NT2/D1 (cell line): Measurements from ENCODE around the gene RALB.
"Not testable (repeated sequence)": the region's sequence is repeated elsewhere in the genome, so short reads cannot be mapped to it uniquely, and the experiment has no call there.

Experiments used
- DNase-seq: peaks from one replicate; pipeline ENCODE4 v3.0.0-alpha.2; 2011; ENCODE audit warnings: low read depth, low spot score
- H3K27me3 ChIP-seq: 2 replicates; pipeline ENCODE4 v1.6.0; 2011; ENCODE audit warnings: mild to moderate bottlenecking; ENCODE audit not compliant: insufficient read length, insufficient read depth
- H3K36me3 ChIP-seq: 2 replicates; pipeline ENCODE4 v1.6.1; 2011; ENCODE audit warnings: mild to moderate bottlenecking, low read length, mixed read lengths; ENCODE audit not compliant: insufficient read depth, insufficient read length
- H3K4me1 ChIP-seq: 2 replicates; pipeline ENCODE4 v1.5.1; 2011; ENCODE audit not compliant: insufficient read depth, insufficient read length
- H3K4me3 ChIP-seq: 2 replicates; pipeline ENCODE4 v1.5.1; 2011; ENCODE audit warnings: low read depth; ENCODE audit not compliant: insufficient read length
- H3K9ac ChIP-seq: 2 replicates; pipeline ENCODE4 v1.6.0; 2011; ENCODE audit warnings: low read depth; ENCODE audit not compliant: insufficient read length
- H3K9me3 ChIP-seq: 2 replicates; pipeline ENCODE4 v1.5.1; 2011; ENCODE audit warnings: mild to moderate bottlenecking, low read length; ENCODE audit not compliant: insufficient read depth
- SUZ12 ChIP-seq: IDR thresholded peaks from 2 replicates; pipeline ENCODE4 v1.6.1; 2011; ENCODE audit not compliant: insufficient read length, insufficient read depth; ENCODE audit errors: extremely low read depth
- YY1 ChIP-seq: IDR thresholded peaks from 2 replicates; pipeline ENCODE4 v1.6.1; 2011; ENCODE audit not compliant: insufficient read length, insufficient read depth
- ZNF274 ChIP-seq: IDR thresholded peaks from 2 replicates; pipeline ENCODE4 v1.6.1; 2011; ENCODE audit warnings: mild to moderate bottlenecking, low read depth, low read length

The RALB gene

DNA sequence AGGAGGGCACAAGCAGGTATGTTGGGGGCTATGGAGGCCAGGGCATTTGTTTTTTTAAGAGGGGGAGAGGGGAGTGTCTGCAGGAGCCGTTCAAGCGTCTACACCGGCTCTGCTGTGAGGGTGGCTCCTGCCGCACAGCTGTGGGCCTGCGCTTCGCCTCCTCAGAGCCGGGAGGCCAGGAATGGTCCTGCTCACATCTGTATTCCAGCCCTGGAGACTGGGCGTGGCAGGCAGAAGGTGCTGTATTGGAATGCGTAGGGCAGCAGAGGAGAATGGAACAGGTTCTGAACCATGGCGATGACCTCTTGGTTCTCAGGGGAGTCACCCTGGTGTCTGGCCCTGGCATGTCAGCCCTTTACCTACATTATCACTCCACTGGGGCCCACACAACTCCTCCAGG is 66.5 kb downstream of the RALB start:
- no peak for DNase-seq
- H3K9ac ChIP-seq = no peak overlapping the region
- no peaks in the 10 kb centered on the region for H3K36me3 ChIP-seq
- H3K4me3 ChIP-seq = no peak overlapping the region
- peaks cover 9% of the 10 kb centered on the region for H3K4me1 ChIP-seq
- H3K9me3 ChIP-seq = peaks cover 4% of the 10 kb centered on the region; the same call in 1 of the 2 replicates
- TF ChIP-seq ZNF274 (no peak), YY1 (no peak), SUZ12 (no peak)
- H3K27me3 ChIP-seq = peaks cover 27% of the 10 kb centered on the region

DNA sequence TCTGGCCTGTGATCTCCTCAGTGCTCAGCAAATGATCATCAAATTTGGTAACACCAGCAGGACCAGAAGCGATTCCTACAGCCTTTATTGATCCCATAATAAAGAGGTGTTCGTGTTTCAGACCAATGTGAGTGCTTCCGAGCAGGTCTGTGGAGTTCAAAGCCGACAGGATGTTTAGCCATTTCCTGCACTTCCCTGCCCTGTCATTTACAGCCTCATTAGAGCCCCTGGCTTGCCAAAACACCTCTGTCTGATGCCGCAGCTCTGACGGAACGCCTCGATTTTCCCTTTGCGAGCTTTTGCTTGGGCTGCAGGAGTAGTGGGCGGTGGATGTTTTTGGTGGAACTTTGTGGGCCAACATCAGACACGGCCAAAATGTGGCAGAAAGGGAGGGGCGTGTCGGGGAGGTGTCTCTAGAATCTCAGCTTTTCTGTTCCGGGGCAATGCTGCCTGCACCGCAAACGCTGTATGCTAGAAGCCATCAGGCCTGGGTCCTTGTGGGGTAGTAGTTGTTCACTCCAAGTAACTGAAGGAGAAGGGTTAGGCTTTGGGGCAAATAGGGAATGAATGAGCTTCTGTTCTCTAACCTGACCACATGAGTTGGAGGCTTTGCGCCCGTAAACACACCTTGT is 67.2 kb downstream of the RALB start:
- no peak for DNase-seq
- H3K27me3 ChIP-seq = peaks cover 20% of the 10 kb centered on the region
- no peak overlapping the region for H3K4me3 ChIP-seq
- H3K36me3 ChIP-seq = no peaks in the 10 kb centered on the region
- peaks cover 4% of the 10 kb centered on the region; the same call in 1 of the 2 replicates for H3K9me3 ChIP-seq
- TF ChIP-seq SUZ12 (no peak), YY1 (no peak), ZNF274 (no peak)
- H3K4me1 ChIP-seq = peaks cover 9% of the 10 kb centered on the region
- H3K9ac ChIP-seq = no peak overlapping the region

DNA sequence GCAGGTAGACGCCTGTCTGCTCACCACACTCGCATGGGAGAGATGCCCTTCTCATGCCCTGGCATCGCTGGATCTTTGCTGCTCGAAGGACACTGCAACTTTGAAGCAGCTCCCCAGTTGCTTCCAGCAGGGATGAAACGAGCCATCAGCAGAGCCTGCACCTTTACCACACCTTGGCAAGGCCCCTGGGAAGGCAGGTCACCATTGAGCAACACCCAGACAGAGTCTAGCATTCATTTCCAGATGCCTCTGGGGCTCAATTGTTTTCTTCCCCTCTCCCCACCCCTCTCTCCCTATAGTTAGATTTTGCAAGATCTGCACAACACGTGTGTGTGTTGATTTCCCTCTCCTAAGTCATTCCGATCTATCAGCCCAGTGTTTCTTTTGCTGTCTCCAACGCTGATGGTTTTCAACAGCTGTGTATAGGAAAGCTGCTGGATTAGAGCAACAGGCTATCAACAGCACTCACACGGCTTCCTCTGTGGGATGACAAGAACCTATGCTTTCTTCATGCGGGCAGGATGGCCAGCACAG is 67.7 kb downstream of the RALB start:
- DNase-seq = no peak
- no peaks in the 10 kb centered on the region for H3K36me3 ChIP-seq
- H3K9me3 ChIP-seq = peaks cover 4% of the 10 kb centered on the region; the same call in 1 of the 2 replicates
- H3K9ac ChIP-seq = no peak overlapping the region
- H3K27me3 ChIP-seq = peaks cover 15% of the 10 kb centered on the region
- peaks cover 7% of the 10 kb centered on the region for H3K4me1 ChIP-seq
- no peak overlapping the region for H3K4me3 ChIP-seq
- TF ChIP-seq YY1 (no peak), ZNF274 (no peak), SUZ12 (no peak)

DNA sequence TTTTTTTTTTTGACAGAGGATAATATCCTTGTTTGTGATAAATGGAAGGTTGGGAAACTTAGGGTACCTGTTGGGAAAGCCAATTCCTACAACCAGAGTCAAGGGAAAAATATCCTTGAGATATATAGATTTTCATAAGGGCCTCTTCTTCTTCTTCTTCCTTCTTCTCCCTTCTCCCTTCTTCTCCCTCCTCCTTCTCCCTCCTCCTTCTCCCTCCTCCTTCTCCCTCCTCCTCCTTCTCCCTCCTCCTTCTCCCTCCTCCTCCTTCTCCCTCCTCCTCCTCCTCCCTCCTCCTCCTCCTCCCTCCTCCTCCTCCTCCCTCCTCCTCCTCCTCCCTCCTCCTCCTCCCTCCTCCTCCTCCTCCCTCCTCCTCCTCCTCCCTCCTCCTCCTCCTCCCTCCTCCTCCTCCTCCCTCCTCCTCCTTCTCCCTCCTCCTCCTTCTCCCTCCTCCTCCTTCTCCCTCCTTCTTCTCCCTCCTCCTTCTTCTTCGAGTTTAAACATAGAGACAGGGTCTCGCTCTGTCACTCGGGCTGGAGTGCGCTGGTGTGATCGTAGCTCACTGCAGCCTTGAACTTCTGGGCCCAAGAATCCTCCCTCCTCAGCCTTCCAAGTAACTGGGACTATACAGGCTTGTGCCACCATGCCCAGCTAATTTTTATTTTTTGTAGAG is 68.4 kb downstream of the RALB start:
- H3K4me3 ChIP-seq, DNase-seq, H3K36me3 ChIP-seq, H3K9me3 ChIP-seq, H3K27me3 ChIP-seq, H3K9ac ChIP-seq, H3K4me1 ChIP-seq: not testable (repeated sequence)

DNA sequence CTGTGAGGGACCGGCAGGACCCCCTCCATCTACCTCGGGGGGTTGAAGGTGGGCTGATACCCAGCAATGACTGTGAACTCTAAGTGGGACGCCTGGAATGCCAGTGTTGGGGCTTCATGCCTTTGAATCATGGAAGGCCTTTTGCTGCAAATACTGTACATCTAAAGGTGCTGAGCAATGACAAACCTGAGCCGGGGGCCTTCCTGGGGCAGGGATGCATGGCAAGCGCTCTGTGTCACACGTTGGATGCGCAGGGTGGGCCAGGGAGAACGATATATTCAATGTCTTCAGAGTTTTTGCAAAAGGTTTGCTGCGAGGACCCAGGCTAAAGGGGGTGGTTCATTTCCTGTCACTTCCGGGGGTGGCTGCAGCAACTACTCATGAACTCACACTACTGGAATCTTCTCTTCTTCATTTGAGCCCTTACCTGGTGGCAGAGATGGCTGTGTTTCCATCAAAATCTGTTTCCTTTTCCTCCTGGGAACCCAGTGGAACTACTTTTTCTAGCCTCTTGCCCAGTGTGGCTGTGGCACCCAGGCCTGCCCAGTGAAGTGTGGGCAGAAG is 69.2 kb downstream of the RALB start:
- Histone ChIP-seq H3K4me3 (no peak overlapping the region), H3K9ac (no peak overlapping the region), H3K36me3 (no peaks in the 10 kb centered on the region), H3K9me3 (peaks cover 4% of the 10 kb centered on the region; the same call in 1 of the 2 replicates), H3K27me3 (peaks cover 5% of the 10 kb centered on the region), H3K4me1 (peaks cover 4% of the 10 kb centered on the region)
- no peak for DNase-seq
- TF ChIP-seq ZNF274 (no peak), SUZ12 (no peak), YY1 (no peak)

DNA sequence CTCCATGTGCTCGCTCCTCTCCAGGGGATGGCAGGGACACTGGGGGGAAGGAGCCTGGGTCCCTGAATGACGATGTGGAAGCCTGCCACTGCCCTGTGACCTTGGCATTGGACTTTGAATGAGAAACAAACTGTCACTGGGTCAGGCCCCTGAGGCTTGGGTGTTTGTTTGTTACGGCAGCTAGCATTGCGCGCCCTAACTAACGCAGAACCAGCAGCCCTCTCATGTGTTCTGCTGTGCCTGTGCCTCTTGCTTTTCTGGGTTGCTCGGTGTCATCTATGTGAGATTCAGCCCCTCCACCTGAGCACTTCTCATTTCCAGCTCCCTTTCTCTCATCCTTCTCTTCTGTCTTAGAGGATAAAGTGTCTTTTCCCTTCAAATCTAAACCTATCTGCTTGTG is 69.7 kb downstream of the RALB start:
- DNase-seq = no peak
- Histone ChIP-seq H3K9ac (no peak overlapping the region), H3K9me3 (peaks cover 4% of the 10 kb centered on the region; the same call in 1 of the 2 replicates), H3K27me3 (peaks cover 6% of the 10 kb centered on the region), H3K4me3 (no peak overlapping the region), H3K4me1 (peaks cover 4% of the 10 kb centered on the region), H3K36me3 (no peaks in the 10 kb centered on the region)
- no peak for TF ChIP-seq YY1
- TF ChIP-seq SUZ12 = no peak

DNA sequence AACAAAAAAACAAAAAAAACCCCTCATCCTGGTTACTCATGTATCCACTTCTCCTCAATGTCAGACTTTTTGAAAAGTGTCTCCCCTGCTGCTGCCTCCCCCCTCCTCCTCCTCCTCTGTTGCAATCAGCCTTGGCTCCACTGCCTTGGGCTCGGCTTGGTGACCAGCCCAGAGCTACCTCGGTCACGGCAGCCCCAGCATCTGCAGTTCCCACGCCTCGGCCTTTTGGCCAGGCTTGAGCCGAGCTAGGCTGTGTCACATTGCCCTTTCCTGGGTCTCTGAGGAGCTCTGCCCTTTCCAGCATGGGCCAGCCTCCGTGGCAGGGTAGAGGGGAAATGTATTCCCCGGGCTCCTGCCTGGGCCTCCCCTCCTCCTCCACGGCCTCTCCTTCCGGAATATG is 70.6 kb downstream of the RALB start:
- no peak for TF ChIP-seq SUZ12
- no peak for TF ChIP-seq YY1
- TF ChIP-seq ZNF274 = no peak
- Histone ChIP-seq H3K27me3 (peaks cover 12% of the 10 kb centered on the region), H3K4me1 (peaks cover 4% of the 10 kb centered on the region), H3K4me3 (no peak overlapping the region), H3K9ac (no peak overlapping the region), H3K36me3 (no peaks in the 10 kb centered on the region), H3K9me3 (peaks cover 4% of the 10 kb centered on the region; the same call in 1 of the 2 replicates)
- no peak for DNase-seq
